ENCODE results near the gene MPND.

DNA sequence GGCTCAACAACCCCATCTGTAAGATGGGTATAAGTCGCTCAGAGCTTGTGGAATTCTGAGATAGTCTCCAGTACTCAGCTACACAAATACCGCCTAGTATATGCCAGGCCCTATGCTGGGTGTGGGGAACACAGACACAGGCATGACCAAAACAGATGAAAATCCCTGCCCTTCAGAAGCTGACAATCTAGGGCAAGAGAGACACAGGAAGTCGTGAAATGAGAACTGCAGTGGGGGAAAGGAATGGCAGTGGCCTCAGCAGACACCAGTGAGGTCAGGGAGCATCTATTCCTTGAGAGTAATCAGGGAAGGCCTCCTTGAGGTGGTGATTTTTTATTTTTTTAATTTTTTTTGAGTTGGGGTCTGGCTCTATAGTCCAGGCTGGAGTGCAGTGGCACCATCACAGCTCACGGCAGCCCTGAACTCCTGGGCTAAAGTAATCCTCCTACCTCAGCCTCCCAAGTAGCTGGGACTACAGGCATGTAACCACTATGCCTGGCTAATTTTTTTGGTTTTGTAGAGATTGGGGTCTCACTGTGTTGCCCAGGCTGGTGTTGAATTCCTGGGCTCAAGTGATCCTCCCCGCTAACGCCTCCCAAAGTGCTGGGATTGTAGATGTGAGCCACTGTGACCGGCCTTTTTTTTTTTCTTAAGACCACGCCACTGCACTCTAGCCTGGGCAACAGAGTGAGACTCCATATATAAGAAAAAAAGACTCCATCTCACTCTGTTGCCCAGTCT, 44.4 kb upstream of the MPND start:
- TF ChIP-seq, protein P1, sequence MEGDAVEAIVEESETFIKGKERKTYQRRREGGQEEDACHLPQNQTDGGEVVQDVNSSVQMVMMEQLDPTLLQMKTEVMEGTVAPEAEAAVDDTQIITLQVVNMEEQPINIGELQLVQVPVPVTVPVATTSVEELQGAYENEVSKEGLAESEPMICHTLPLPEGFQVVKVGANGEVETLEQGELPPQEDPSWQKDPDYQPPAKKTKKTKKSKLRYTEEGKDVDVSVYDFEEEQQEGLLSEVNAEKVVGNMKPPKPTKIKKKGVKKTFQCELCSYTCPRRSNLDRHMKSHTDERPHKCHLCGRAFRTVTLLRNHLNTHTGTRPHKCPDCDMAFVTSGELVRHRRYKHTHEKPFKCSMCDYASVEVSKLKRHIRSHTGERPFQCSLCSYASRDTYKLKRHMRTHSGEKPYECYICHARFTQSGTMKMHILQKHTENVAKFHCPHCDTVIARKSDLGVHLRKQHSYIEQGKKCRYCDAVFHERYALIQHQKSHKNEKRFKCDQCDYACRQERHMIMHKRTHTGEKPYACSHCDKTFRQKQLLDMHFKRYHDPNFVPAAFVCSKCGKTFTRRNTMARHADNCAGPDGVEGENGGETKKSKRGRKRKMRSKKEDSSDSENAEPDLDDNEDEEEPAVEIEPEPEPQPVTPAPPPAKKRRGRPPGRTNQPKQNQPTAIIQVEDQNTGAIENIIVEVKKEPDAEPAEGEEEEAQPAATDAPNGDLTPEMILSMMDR (conservative IDR thresholded peaks at IDR 0.05; ENCODE audit: low read length): no peak
- no peak for TF ChIP-seq EZH2phosphoT487 (IDR thresholded peaks at IDR 0.05; ENCODE audit: borderline replicate concordance, low read depth, low read length)

All from OCI-LY7 (cell line).